ENCODE data around the gene ZDHHC7. TPM values are rescaled to one million over a fixed set of nuclear protein-coding genes. Genes with fewer than 3 reads are reported as not detected.

Gene ZDHHC7
- total RNA-seq, 1 donor from 2014 or later, result 26.9 TPM

DNA sequence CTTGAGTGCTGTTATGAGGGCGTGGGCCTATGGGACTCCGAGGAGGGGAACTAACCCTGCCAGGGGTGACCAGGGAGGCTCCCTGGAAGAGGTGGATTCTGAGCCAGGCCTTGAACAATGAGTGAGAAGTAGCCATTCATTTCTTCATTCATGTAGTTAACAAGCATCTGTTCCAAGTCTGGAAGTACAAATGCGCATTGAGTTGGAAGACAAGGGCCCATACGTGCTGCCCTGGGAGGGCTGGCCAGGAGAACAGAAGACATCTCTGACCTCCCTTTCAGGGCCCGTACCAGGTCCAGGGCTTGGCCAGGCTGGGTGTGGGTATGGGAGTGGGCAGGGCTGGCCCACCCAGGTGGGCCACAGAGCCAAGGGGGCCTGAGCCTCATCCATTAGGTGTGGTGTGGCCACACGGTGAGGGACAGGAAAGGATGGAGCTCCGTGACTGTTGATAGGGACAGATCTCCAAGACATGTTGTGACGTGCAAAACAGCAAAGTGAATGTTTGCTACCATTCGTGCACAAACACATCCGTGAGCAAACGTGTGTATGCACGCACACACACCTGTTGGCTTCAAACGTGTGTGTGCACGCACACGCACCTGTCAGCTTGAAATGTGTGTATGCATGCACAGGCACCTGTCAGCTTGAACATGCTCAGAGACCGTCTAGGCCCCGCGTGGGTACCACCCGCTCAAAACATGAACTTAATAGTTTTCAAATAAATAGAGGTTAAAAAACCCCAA lies 46.8 kb downstream of the ZDHHC7 start:
- H3K27ac Mint-ChIP-seq, result no peak overlapping the region
- no peak overlapping the region for H3K4me3 Mint-ChIP-seq
- ATAC-seq (ENCODE audit: low read depth) (no peak), DNase-seq (no peak)
- no peaks in the 10 kb centered on the region for H3K9me3 Mint-ChIP-seq
- peaks cover 3% of the 10 kb centered on the region for H3K27me3 Mint-ChIP-seq
- no peak for TF ChIP-seq CTCF (IDR thresholded peaks at IDR 0.05)
- intact Hi-C loops (cut with micrococcal nuclease), result no loop called here
- H3K36me3 Mint-ChIP-seq (ENCODE audit: low read depth), result no peaks in the 10 kb centered on the region
- ChIA-PET POLR2A (no interaction called here), CTCF (no interaction called here)
- no peaks in the 10 kb centered on the region for H3K4me1 Mint-ChIP-seq

DNA sequence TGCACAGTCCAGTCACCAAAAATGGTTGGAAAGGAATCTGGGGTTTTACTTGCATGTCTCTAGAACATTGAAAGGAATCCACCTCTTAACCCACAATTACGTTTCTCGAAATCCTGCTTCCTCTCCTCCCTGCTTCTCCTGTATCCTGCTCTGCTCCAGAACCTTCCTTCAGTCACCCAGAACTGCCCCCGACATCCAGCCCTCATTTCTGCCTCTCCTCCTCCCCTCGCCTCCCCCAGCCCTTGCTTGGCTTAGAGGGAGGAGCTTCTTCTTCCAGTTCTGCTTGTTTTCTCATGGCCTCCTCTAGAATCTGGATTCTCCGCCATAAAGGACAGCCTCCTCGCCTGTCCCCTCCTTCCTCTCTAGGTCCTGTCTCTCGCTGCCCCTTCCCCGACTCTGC lies 48.3 kb downstream of the ZDHHC7 start:
- POLR2A ChIA-PET, result no interaction called here
- intact Hi-C loops (cut with micrococcal nuclease), result no loop called here

DNA sequence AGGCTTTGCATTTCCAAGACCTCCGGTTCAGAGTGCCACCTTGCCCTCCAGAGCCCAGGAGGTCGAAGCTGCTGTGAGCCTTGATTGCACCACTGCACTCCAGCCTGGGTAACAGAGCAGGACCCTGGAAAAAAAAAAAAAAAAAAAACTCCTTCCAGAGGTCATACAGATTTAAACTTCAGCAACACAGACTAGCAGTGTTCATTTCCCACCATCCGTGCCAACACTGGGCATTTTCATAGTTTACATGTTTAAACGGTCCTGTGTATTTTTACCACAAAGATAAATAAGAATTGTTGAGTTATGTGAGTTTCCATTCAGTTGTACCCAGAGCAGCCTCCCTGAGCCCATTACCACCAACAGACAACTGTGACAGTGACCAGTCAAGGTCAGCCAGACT lies 50.4 kb downstream of the ZDHHC7 start:
- Mint-ChIP-seq H3K36me3 (ENCODE audit: low read depth) (no peaks in the 10 kb centered on the region), H3K4me3 (no peak overlapping the region), H3K27me3 (no peaks in the 10 kb centered on the region), H3K9me3 (no peaks in the 10 kb centered on the region), H3K4me1 (no peaks in the 10 kb centered on the region), H3K27ac (no peak overlapping the region)
- intact Hi-C loops (cut with micrococcal nuclease), result no loop called here
- TF ChIP-seq CTCF (IDR thresholded peaks at IDR 0.05), result no peak
- ChIA-PET CTCF (no interaction called here), POLR2A (no interaction called here)
- no peak for DNase-seq
- ATAC-seq (ENCODE audit: low read depth), result no peak

More for the DNA sequence above, 48.3 kb downstream of the ZDHHC7 start:
- ATAC-seq (ENCODE audit: low read depth) (no peak), DNase-seq (no peak)
- CTCF ChIA-PET, result interaction anchor here (1.4 kb wide), 1 partner anchor 8 kb away, joined by 5 read pairs; no protein-coding TSS in a partner anchor
- no peaks in the 10 kb centered on the region for H3K36me3 Mint-ChIP-seq (ENCODE audit: low read depth)
- H3K4me1 Mint-ChIP-seq, result no peaks in the 10 kb centered on the region
- H3K4me3 Mint-ChIP-seq, result no peak overlapping the region
- H3K9me3 Mint-ChIP-seq, result no peaks in the 10 kb centered on the region
- H3K27ac Mint-ChIP-seq, result no peak overlapping the region
- H3K27me3 Mint-ChIP-seq, result no peaks in the 10 kb centered on the region
- TF ChIP-seq CTCF (IDR thresholded peaks at IDR 0.05), result no peak

GRCh38 chr16:84959784-84960417 lies 51.4 kb downstream of the ZDHHC7 start:
- Mint-ChIP-seq H3K36me3 (ENCODE audit: low read depth) (no peaks in the 10 kb centered on the region), H3K4me3 (no peak overlapping the region), H3K9me3 (no peaks in the 10 kb centered on the region), H3K4me1 (no peaks in the 10 kb centered on the region), H3K27me3 (no peaks in the 10 kb centered on the region), H3K27ac (no peak overlapping the region)
- intact Hi-C loops (cut with micrococcal nuclease), result no loop called here
- ChIA-PET CTCF (no interaction called here), POLR2A (no interaction called here)
- no peak for TF ChIP-seq CTCF (IDR thresholded peaks at IDR 0.05)
- DNase-seq, result no peak
- ATAC-seq (ENCODE audit: low read depth), result no peak

DNA sequence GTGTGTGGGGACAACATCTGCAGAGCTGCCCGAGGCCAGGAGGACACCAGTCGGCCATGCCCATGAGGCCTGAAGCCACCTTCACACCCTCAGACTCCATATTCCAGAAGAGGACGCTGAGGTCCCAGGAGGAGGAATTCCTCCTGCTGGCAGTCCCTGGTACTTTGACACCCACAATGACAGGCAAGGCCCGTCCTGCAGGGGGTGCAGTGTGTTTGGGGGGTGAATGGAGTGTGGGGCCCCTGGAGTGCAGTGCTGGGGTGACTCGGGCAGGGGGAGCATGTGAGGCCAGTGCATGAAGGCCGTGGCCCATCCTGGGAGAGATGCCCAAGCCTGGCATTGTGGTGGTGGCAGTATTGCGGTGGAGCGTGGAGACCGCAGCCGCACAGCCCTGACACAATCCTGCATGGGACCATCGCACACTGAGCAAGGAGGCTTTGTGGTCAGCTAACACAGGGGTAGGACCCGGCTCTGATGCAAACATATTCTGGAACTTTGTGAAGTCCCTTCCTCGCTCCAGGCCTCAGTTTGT lies 52.2 kb downstream of the ZDHHC7 start:
- no peaks in the 10 kb centered on the region for H3K4me1 Mint-ChIP-seq
- no peak overlapping the region for H3K27ac Mint-ChIP-seq
- H3K36me3 Mint-ChIP-seq (ENCODE audit: low read depth), result no peaks in the 10 kb centered on the region

More for the DNA sequence above, 52.2 kb downstream of the ZDHHC7 start:
- no peak for ATAC-seq (ENCODE audit: low read depth)
- no peak for TF ChIP-seq CTCF (IDR thresholded peaks at IDR 0.05)
- DNase-seq, result no peak
- CTCF ChIA-PET, result no interaction called here
- POLR2A ChIA-PET, result no interaction called here
- H3K9me3 Mint-ChIP-seq, result no peaks in the 10 kb centered on the region
- H3K27me3 Mint-ChIP-seq, result peaks cover 2% of the 10 kb centered on the region
- H3K4me3 Mint-ChIP-seq, result no peak overlapping the region
- intact Hi-C loops (cut with micrococcal nuclease), result no loop called here

All from activated B cell treated with CpG ODN at 0.5 μM for 24 hours (primary cell).